Endometrial microvascular endothelial cells (primary cell): ENCODE data around the gene ZDHHC9. TPM values are rescaled to one million over a fixed set of nuclear protein-coding genes. Genes with fewer than 3 reads are reported as not detected.

ENCODE experiments used
- in situ Hi-C: cut with HindIII; loops from 2 replicates; pipeline ENCODE4 v1.10.0; 2017; ENCODE audit warnings: low sequenced_read_pairs, low pct_unique_long_range_greater_than_20kb; ENCODE audit errors: inconsistent ontology term
- total RNA-seq: library from RNA; depleted of rRNA; stranded (reverse); fragments of >200 nt; gene quantifications from one replicate; pipeline ENCODE4 v1.2.3, GENCODE V29; 2015; ENCODE audit errors: inconsistent ontology term

ZDHHC9 gene
- total RNA-seq, 1 donor from 2014 or later = 34.0 TPM

DNA sequence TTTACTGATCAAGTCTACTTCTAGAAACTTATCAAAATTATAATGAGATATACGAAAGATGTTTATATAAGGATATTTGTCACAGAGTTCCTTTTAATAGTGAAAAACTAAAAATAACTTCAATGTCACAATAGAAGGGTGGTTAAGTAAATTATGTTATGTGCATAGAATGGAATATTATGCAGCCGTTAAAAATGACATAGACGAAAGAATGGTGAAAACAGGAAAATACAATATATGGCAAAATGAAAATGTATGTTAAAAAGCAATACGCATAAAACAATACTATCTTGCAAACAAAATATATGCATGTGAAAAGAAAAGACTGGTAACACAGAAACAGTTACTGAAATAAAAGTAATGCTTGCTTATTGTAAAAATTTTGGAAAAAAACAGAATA is 19.1 kb downstream of the ZDHHC9 start:
- in situ Hi-C loops = no loop called here

DNA sequence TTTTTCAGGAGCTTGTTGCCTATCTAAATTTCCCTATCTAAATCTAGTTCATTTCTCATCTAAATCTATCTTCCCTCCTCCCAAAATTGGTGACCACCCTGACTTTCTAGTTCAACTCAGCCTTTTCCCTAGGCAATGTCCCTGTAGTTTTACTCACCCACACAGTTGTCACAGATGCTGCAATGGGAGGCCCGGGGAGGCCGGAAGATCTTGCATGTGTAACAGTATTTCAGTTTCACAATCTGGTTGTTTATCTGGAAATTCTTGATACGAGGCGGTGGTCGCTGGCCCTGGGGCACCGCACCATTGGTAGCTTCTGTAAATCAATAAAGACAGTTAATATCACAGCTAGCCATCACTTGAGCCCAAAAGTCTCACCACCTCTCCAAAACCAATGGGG is 20.2 kb downstream of the ZDHHC9 start:
- in situ Hi-C loops = no loop called here

DNA sequence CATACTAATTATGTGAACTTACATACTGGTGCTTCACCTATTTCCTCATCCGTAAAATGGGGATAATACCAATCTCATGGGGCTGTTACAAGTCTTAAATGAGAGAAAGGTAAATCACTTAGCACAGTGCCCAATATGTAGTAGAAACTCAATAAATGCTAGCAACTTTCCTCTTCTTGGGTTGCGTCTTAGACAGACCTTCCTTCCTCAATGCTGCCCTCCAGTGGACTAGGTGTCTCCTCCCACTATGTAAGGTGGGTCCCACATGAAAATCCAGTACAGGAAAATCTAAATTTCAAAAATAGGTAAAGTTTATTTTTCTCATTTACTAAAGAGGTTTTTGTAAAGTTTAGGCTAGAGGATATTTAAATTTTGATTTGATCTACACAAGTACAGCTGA is 20.6 kb downstream of the ZDHHC9 start:
- in situ Hi-C loops = no loop called here

DNA sequence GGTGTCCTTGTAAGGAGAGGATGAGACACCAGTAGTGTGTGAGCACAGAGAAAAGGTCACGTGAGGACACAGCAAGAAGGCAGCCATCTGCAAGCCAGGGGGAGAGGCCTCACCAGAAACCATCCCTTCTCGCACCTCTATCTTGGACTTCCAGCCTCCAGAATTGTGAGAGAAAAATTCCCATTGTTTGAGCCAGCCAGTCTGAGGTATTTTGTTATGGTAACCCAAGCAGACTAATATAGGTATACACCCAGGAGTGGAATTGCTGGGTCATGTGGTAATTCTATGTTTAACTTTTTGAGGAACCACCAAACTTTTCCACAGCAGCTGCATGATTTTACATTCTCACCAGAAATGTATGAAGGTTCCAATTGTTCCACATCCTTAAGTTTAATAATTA is 25.6 kb downstream of the ZDHHC9 start:
- in situ Hi-C loops = no loop called here

DNA sequence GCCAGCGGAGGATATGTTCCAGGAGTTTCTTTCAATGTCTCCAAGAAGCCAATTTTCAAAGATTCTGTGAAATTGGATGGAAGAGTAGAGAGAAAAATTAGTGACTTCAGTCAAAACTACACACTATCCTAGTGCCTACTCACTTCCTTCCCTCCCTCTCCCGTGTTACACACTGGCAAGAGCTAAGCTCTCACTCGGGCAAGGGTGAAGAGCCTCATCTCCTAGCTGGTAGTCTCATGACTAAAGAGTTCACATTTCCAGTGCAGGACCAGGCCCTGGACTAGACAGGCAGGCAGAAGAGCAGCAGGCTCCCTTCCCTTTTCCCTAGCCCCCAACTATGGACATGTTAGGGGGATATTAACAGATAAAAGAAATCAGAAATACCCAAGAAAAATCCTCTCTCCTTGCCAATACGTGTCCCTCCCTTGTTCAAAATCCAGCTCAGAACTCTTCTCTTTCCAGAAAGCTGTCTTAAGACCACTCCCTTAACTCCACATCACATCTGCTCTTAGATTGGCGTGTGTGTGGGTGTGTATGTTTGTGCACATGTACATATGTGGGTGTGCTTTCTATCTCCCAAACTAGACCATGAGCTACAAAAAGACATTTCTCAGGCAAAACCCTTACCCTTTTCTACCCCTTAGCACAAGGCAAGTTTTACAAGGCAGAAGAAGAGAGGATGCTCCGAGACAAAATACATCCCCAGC is 29.9 kb downstream of the ZDHHC9 start:
- in situ Hi-C loops = no loop called here

DNA sequence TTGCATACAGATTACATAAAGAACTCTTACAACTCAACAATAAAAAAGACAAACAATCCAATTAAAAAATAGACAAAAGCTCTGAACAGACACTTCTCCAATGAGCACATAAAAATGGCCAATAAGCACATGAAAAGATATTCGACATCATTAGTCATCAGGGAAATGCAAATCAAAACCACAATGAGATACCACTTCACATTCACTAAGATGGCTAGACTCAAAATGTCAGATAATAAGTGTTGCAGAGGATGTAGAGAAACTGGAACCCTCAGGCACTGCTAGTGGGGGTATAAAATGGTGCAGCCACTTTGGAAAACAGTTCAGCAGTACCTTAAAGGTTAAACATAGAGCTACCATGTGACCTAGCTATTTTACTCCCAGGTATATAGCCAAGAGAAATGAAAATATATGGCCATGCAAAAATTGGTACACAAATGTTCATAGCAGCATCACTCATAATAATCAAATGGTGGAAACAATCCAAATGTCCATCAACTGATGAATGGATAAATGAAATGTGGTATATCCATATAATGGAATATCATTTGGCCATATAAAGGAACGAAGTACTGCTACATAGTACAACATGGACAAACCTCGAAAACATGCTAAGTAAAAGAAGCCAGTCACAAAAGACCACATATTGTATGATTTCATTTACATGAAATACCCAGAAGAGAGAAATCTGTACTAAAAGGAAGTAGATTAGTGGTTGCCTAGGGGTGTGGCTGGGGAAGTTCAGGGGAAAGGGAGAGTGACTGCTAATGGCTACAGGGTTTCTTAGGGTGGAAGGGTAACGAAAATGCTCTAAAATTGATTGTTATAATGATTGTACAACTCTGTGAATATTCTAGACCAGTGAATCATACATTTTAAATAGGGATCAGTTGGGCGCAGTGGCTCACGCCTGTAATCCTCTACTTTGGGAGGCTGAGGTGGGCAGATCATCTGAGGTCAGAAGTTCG is 34.6 kb downstream of the ZDHHC9 start:
- in situ Hi-C loops = no loop called here

DNA sequence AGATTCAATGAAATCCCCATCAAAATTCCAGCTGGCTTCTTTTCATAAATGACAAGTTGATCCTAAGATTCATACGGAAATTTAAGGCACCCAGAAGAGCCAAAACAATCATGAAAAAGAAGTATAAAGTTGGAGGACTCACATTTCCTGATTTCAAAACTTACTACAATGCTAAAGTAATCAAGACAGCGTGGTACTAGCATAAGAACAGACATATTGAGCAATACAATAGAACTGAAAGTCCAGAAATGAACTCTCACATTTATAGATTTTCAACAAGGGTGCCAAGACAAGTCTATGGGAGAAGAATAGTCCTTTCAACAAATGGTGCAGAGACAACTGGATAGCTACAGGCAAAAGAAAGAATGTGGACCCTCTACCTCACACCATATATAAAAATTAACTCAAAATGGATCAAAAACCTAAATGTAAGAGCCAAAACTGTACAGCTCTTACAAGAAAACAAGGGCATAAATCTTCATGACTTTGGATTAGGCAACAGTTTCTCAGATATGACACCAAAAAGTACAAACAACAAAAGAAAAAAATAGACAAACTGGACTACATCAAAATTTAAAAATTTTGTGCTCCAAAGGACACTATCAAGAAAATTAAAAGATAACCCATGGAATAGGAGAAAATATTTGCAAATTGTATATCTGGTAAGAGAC is 35.4 kb downstream of the ZDHHC9 start:
- in situ Hi-C loops = no loop called here

DNA sequence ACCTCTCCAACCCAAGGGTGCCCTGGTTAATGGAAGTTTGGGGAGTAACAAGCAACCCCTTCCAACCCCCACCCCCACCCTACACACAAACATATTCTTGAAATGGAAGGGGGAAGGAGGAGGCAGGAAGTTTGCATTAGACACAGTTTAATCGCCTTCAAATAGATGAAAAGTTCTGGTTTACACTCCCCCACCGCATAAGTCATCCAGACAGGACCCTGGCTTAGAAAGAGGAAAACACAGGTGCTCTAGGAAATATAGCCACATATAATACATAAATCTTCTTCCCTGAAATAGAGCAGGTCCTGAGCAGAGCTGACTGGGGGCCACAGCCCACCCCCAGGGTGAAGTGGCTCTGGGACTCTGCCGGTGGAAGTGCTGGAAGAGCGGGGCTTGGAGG is 38.9 kb downstream of the ZDHHC9 start:
- in situ Hi-C loops = no loop called here

DNA sequence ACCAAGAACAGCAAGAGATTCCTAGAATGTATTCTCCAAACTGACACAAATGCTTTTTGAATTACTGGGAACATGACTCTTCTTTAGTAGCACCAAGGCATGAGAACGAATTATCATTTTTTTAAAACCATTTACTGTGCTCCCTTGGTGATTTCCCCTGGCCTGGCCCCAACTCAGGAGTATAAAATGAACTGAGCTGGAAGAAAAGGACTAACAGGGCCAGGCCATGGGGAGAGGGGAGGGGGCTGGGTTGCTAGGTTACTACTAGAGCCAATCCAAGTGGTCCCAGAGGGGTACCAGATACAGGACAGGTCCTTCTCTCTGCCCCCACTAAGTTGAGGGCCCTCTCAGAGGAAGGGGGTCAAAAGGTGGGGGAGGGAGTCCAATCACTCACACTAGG is 40.8 kb downstream of the ZDHHC9 start:
- in situ Hi-C loops = no loop called here

DNA sequence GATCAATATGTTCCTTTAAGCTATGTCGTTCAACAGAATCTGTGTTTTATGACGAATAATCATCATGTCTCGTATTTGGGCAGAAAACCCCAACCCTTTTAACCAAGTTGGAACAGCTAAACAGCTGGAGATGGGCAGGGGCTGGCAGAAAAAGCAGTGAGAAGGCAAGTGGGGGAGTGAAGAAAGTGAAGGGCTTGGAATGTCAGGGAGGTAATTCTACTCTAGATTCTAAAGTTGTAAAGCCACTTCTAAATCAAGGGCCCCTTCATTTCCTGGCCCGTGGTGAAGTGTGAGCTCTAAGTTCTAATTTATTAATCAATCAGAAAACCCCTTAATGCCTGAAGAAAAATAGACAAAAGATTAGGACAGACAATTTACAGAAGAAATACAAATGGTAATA is 43.5 kb downstream of the ZDHHC9 start:
- in situ Hi-C loops = no loop called here

DNA sequence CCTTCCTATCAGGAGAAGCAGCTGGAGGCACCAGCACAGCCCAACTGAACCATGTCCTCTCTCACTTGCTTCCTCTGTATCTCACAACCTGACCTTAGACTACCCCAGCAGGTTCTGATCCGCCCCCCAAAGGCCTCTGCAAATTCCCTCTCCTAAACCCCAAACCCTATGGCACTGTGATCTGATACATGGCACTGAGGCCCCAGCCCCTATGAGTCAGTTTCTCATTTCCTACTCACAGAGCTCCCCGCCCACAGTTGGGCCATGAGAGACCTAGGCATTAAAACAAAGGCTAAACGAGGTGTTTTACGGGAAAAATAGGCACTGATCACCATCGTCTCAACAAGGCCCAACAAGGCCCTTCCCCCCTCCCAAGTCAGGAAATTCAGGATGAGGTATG is 44.8 kb downstream of the ZDHHC9 start:
- in situ Hi-C loops = no loop called here

DNA sequence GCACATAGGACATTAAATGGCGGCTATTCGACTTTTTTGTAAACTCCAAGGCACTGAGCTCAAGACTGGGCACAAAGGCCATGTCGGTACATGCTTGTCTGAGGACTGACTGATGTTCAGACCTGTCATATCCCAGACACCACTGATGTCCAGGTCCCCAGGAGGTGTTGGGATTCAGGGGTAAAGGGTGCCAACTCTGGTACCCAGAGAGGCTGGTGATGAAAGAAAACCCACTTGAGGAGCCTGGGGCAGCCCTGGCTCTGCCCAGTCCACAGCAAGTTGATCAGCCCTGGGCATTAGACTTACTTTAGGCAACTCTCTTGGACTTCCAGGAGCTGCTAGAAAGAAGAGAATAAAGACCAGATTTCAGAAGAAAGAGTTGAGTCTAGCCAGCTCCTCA is 45.2 kb downstream of the ZDHHC9 start:
- in situ Hi-C loops = no loop called here

DNA sequence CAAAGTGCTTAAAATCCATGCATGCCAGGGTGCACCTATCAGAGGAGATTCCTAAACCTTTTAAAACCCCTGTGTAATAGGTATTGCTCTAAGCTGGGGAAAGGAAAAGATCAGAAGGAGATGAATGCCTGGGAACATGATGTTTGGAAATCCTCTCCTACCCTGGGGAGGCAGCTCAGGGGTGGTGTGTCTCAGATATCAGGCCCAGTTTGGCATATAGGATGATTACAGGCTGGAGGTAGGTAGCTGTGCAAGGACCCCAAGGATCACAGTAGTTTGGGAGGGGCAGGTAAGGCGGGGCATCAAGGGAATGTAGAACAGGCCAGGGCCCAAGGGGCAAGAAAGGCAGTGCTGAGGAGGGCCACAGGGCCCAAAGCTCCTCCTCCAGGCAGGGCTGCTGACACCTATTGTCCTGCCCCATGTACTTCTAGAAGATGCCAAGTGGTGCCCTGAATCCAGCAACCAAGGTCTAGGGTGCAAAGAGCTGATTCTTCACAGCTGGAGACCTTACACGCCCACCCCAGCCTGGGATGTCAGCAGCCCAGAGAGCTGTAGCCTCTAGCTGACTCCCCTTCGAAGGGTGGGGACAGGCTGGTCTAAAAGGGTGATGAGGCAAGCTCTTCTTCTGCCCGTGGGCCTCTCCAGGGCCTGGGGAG is 46.3 kb downstream of the ZDHHC9 start:
- in situ Hi-C loops = no loop called here

DNA sequence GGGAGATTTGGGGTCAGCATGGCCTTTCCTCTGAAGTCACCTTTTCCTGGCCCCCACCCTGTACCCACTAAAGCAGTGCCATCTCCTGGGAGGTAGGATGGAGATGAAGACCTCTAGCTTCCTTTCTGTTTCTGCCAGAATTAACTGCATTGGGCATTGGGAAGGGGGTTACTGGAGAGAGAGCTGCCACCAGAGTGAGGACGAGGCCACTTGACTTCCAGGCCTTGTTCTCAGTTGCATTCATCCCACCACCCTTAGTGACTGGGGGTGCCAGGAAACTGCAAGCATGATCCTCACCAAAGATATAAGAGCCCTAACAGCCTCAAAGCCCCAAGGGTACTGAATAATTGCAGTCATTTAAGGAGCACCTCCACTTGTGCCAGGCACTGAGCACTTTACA is 48.1 kb downstream of the ZDHHC9 start:
- in situ Hi-C loops = no loop called here

DNA sequence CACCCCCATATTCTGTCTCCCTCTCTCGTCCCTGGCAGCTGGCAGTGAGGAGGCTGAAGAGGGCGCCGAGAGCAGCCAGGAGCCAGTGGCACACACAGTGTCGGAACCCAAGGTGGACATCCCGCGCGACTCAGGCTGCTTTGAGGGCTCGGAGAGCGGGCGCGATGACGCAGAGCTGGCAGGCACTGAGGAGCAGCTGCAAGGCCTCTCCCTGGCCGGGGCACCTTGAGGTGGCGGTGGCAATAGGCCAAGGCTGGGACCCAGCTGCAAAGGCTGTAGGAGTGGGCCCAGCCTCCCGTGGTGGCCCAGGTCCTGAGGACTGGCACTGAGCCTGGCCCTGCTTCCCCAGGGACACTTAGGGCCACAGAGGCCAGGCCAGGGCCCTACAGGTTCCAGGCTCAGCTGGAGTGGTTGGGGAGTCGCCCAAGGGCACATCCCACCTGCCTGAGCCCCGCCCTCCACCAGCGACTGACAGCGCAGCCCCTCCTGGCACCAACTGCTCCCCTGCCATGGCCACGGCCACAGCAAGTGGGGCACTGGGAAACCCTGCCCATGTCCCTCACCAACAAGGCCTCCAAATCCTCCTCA is 50.0 kb downstream of the ZDHHC9 start:
- in situ Hi-C loops = no loop called here

DNA sequence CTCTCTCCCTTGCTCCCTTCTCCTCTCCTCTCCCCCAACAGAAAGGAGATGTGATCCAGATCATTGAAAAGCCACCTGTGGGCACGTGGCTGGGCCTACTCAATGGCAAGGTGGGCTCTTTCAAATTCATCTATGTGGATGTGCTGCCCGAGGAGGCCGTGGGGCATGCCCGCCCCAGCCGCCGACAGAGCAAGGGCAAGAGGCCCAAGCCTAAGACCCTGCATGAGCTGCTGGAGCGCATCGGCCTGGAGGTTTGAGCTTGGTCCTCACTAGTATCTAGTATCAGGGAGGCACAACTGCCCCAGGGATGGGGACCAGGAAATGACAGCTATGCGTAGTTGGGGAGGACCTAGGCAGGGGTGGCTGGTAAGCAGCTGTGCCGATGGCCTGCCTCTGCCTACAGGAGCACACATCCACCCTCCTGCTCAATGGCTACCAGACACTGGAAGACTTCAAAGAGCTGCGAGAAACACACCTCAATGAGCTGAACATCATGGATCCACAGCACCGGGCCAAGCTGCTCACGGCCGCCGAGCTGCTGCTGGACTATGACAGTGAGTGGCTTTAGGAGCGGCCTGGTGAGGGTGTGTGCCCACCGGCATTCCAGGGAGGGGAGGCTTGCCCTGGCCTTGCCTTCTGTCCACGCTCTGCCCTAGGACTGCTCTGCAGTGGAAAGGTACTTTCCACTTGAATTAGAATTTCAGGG is 50.9 kb downstream of the ZDHHC9 start:
- in situ Hi-C loops = no loop called here

DNA sequence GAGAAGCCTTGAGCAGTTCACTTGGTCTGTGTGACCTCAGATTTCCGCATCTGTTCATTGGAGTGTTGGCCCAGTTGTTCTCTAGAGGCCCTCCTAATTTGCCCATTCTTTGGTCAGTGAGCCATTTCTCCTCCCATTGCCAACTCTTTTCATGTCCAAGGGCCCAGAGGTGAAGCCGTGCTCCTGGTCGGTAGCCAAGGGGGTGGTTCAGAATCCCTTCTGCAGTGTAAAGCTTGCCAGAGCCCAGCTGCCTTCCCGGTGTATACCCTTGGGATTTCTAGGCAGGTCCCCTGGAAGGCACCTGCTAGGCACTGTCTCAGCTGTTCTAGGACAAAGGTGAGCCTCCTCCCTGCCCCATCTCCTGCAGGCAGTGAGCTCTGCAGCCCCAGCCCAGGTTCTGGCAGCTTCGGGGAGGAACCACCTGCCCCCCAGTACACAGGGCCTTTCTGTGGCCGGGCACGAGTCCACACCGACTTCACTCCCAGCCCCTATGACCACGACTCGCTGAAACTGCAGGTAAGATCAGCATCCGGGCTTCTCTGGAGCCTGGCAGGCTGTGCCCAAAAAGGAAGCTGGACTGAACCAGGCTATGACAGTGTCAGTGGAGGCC is 51.6 kb downstream of the ZDHHC9 start:
- in situ Hi-C loops = no loop called here

DNA sequence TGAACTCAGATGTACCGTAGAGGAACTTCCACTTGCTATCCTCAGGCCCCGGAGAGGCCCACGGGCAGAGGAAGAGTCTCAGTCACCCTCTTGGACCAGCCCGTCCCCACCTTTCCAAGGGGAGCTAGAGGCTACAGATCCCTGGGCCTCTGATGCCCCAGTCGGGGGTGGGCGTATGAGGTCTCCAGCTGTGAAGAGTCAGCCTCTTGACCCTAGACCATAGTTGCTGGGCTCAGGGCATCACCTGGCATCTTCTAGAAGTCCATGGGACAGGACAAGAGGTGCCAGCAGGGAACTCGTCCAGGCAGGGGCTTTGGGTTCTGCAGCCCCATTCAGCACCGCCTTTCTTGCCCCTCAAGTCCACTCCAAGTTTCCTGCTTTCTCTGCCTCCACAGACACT is 52.4 kb downstream of the ZDHHC9 start:
- in situ Hi-C loops = no loop called here
